ENCODE measurements around the gene MRAS.

The MRAS gene

GRCh38 chr3:138317687-138318086, 30.7 kb upstream of the MRAS start:
- no peak for DNase-seq (ENCODE audit: low read depth)
- no peak for TF ChIP-seq CTCF (IDR thresholded peaks at IDR 0.05; ENCODE audit: insufficient read depth, low read depth, low read length, missing control alignments)
- no peak overlapping the region for H3K4me3 ChIP-seq (ENCODE audit: low read length)

GRCh38 chr3:138323971-138324370, 24.4 kb upstream of the MRAS start:
- no peak for DNase-seq (ENCODE audit: low read depth)
- no peak for TF ChIP-seq CTCF (IDR thresholded peaks at IDR 0.05; ENCODE audit: insufficient read depth, low read depth, low read length, missing control alignments)
- no peak overlapping the region for H3K4me3 ChIP-seq (ENCODE audit: low read length)

- no peak overlapping the region for H3K4me3 ChIP-seq (ENCODE audit: low read length)
- no peak for TF ChIP-seq CTCF (IDR thresholded peaks at IDR 0.05; ENCODE audit: insufficient read depth, low read depth, low read length, missing control alignments)
- DNase-seq (ENCODE audit: low read depth), result peak; percentile 73
Measured at GRCh38 chr3:138325990-138326389, 22.4 kb upstream of the MRAS start.

GRCh38 chr3:138326866-138327595, 21.3 kb upstream of the MRAS start:
- TF ChIP-seq CTCF (IDR thresholded peaks at IDR 0.05; ENCODE audit: insufficient read depth, low read depth, low read length, missing control alignments), result no peak
- no peak overlapping the region for H3K4me3 ChIP-seq (ENCODE audit: low read length)
- DNase-seq (ENCODE audit: low read depth), result peak; percentile 57

GRCh38 chr3:138327831-138328230, 20.5 kb upstream of the MRAS start:
- no peak for TF ChIP-seq CTCF (IDR thresholded peaks at IDR 0.05; ENCODE audit: insufficient read depth, low read depth, low read length, missing control alignments)
- no peak overlapping the region for H3K4me3 ChIP-seq (ENCODE audit: low read length)
- peak; percentile 92 for DNase-seq (ENCODE audit: low read depth)

- no peak for DNase-seq (ENCODE audit: low read depth)
- no peak overlapping the region for H3K4me3 ChIP-seq (ENCODE audit: low read length)
- no peak for TF ChIP-seq CTCF (IDR thresholded peaks at IDR 0.05; ENCODE audit: insufficient read depth, low read depth, low read length, missing control alignments)
Measured at GRCh38 chr3:138328341-138328740, 20.0 kb upstream of the MRAS start.

Measured in epithelial cell of esophagus (primary cell).